Vagina (tissue), 2 donors: ENCODE results near the gene AP1S1. TPM values are rescaled to one million over a fixed set of nuclear protein-coding genes. Genes with fewer than 3 reads are reported as not detected.
A peak's percentile ranks its signal among the peaks of the same experiment; 100 is the strongest.

Experiments
- DNase-seq, 2 donors: peaks; one replicate each; pipeline ENCODE4 v3.0.0-alpha.2; 2017; ENCODE audit errors: extremely low spot score in 2 of 2
- H3K27ac ChIP-seq: fragments of 200-600 bp; sonication (generic); one replicate; pipeline ENCODE4 v1.5.1; 2019
- H3K27me3 ChIP-seq: fragments of 200-600 bp; sonication (generic); one replicate; pipeline ENCODE4 v1.5.1; 2019
- H3K36me3 ChIP-seq, 2 donors: fragments of 200-600 bp; sonication (generic); one replicate each; pipeline ENCODE4 v1.5.1; 2017 to 2019
- H3K4me1 ChIP-seq: fragments of 200-600 bp; sonication (generic); one replicate; pipeline ENCODE4 v1.5.1; 2019
- H3K4me3 ChIP-seq, 2 donors: fragments of 200-600 bp; sonication (generic); 1 replicate in 1 of 2; 2 replicates in 1 of 2; pipeline ENCODE4 v1.5.1; 2016 to 2019
- H3K9me3 ChIP-seq: fragments of 200-600 bp; sonication (generic); one replicate; pipeline ENCODE4 v1.5.1; 2019
- CTCF ChIP-seq, 3 experiments: fragments of 450-650 bp in 2 of 3; fragments of 200-600 bp in 1 of 3; sonication (generic) in 1 of 3; IDR thresholded peaks; one replicate each; pipeline ENCODE4 v1.5.1; 2017 to 2019; ENCODE audit warnings: antibody characterized with exemption in 3 of 3, mild to moderate bottlenecking in 2 of 3, moderate library complexity in 2 of 3
- POLR2A ChIP-seq, 2 donors: fragments of 450-650 bp; IDR thresholded peaks; one replicate each; pipeline ENCODE4 v1.6.1; 2017; ENCODE audit warnings: antibody characterized with exemption in 2 of 2, mild to moderate bottlenecking in 2 of 2, moderate library complexity in 2 of 2
- POLR2AphosphoS5 ChIP-seq, 2 donors: sonication (generic); formaldehyde crosslinking; IDR thresholded peaks; one replicate each; pipeline ENCODE4 v1.9.0; 2017; ENCODE audit warnings: antibody characterized with exemption in 2 of 2, mild to moderate bottlenecking in 2 of 2, low read depth in 1 of 2; ENCODE audit not compliant: insufficient read depth in 1 of 2
- intact Hi-C: fragments of 100-400 bp; cut with DNase I; formaldehyde crosslinking; loops from one replicate; pipeline ENCODE4 v1.15.1; 2023
- total RNA-seq: library from RNA; depleted of rRNA; stranded (reverse); fragments of >200 nt; gene quantifications from one replicate; pipeline ENCODE4 v1.2.3, GENCODE V29; 2016

Gene AP1S1
- total RNA-seq, 1 donor from 2014 or later: 42.5 TPM

DNA sequence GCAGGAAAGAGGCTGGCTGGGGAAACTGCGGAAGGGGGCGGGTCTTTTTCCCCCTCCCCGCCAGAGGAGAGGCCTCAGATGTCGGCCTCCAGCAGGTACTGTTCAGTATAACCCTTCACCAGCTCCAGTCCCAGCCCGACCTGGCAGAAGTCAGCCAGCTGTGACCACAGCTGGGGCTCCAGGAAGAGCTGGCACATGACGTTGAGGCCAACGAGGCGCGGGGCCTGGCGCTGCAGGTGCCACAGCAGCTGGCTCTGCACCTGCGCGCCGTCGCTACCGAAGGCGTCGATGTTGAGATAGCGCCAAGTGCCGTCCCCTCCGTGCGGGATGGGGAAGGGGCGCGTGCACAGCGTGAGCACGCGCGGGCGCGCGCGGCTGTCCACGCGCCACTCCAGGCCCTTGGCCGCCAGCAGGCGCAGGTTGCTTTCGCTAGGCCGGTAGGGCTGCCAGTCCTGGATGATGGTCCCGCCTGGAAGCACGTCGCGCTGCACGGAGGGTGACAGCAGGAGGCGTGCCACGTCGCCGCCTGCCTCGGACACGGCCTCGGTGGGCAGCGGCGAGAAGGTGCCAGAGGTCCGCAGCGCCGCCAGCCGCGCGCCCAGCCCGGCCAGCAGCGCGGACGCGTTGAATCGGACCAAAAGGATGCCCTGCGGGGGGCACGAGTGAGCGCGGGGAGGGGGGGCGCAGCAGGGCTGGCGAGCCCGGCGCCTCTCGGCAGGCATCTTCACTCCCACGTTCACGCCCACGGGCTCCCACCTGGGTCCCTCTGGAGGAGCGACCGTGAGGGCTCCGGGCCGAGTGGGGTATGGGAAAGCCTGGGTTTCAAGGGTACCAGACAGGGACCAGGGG is 18.0 kb downstream of the AP1S1 start:
- Histone ChIP-seq H3K9me3 (no peaks in the 10 kb centered on the region), H3K27ac (no peak overlapping the region), H3K4me3 (peak overlapping the region in 1 of 2 donors; percentile 14), H3K27me3 (peaks cover 24% of the 10 kb centered on the region), H3K36me3 (no peaks in the 10 kb centered on the region), H3K4me1 (peaks cover 27% of the 10 kb centered on the region)
- intact Hi-C loops: no loop called here
- DNase-seq: no peak
- TF ChIP-seq POLR2A (IDR thresholded peaks at IDR 0.05) (no peak), POLR2AphosphoS5 (IDR thresholded peaks at IDR 0.05; ENCODE audit: insufficient read depth in 1 of 2, low read depth in 1 of 2) (no peak), CTCF (IDR thresholded peaks at IDR 0.05) (no peak)

GRCh38 chr7:101172854-101173751 is 18.8 kb downstream of the AP1S1 start:
- Histone ChIP-seq H3K9me3 (no peaks in the 10 kb centered on the region), H3K4me3 (no peak overlapping the region), H3K36me3 (no peaks in the 10 kb centered on the region), H3K4me1 (peaks cover 27% of the 10 kb centered on the region), H3K27me3 (peaks cover 24% of the 10 kb centered on the region), H3K27ac (no peak overlapping the region)
- TF ChIP-seq POLR2AphosphoS5 (IDR thresholded peaks at IDR 0.05; ENCODE audit: insufficient read depth in 1 of 2, low read depth in 1 of 2): no peak
- TF ChIP-seq CTCF (IDR thresholded peaks at IDR 0.05): no peak
- TF ChIP-seq POLR2A (IDR thresholded peaks at IDR 0.05): no peak
- intact Hi-C loops: no loop called here
- DNase-seq: no peak

GRCh38 chr7:101173752-101174244 is 19.5 kb downstream of the AP1S1 start:
- H3K4me3 ChIP-seq: no peak overlapping the region
- no peaks in the 10 kb centered on the region for H3K9me3 ChIP-seq
- H3K4me1 ChIP-seq: peaks cover 27% of the 10 kb centered on the region
- peaks cover 24% of the 10 kb centered on the region for H3K27me3 ChIP-seq
- intact Hi-C loops: no loop called here
- H3K36me3 ChIP-seq: no peaks in the 10 kb centered on the region
- TF ChIP-seq POLR2A (IDR thresholded peaks at IDR 0.05) (no peak), POLR2AphosphoS5 (IDR thresholded peaks at IDR 0.05; ENCODE audit: insufficient read depth in 1 of 2, low read depth in 1 of 2) (no peak), CTCF (IDR thresholded peaks at IDR 0.05) (no peak)
- no peak overlapping the region for H3K27ac ChIP-seq
- DNase-seq: no peak

GRCh38 chr7:101174322-101174854 is 20.1 kb downstream of the AP1S1 start:
- H3K9me3 ChIP-seq: no peaks in the 10 kb centered on the region
- intact Hi-C loops: no loop called here
- no peaks in the 10 kb centered on the region for H3K36me3 ChIP-seq
- no peak for TF ChIP-seq POLR2A (IDR thresholded peaks at IDR 0.05)
- no peak for TF ChIP-seq POLR2AphosphoS5 (IDR thresholded peaks at IDR 0.05; ENCODE audit: insufficient read depth in 1 of 2, low read depth in 1 of 2)
- no peak overlapping the region for H3K27ac ChIP-seq
- H3K4me3 ChIP-seq: no peak overlapping the region
- H3K27me3 ChIP-seq: peaks cover 24% of the 10 kb centered on the region
- H3K4me1 ChIP-seq: peaks cover 27% of the 10 kb centered on the region
- no peak for DNase-seq

DNA sequence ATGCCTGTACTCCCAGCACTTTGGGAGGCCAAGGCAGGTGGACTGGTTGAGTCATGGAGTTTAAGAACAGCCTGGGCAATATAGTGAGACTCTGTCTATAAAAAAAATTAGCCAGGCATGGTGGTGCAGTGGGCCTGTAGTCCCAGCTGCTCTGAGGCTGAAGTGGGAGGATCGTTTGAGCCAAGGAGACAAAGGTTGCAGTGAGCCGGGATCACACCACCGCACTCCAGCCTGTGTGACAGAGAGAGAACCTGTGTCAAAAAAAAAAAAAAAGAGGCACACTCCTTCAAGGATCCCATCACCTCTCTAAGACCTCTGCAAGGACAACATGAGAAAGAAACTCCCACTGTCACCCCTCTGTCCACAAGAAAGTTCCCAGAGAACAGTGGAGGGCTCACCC is 21.4 kb downstream of the AP1S1 start:
- no peaks in the 10 kb centered on the region for H3K36me3 ChIP-seq
- no peak for TF ChIP-seq CTCF (IDR thresholded peaks at IDR 0.05)
- TF ChIP-seq POLR2A (IDR thresholded peaks at IDR 0.05): no peak
- no peak for TF ChIP-seq POLR2AphosphoS5 (IDR thresholded peaks at IDR 0.05; ENCODE audit: insufficient read depth in 1 of 2, low read depth in 1 of 2)
- intact Hi-C loops: no loop called here
- H3K4me1 ChIP-seq: peaks cover 29% of the 10 kb centered on the region
- no peaks in the 10 kb centered on the region for H3K9me3 ChIP-seq
- no peak overlapping the region for H3K4me3 ChIP-seq
- H3K27ac ChIP-seq: no peak overlapping the region
- no peak for DNase-seq
- H3K27me3 ChIP-seq: peaks cover 27% of the 10 kb centered on the region
